RCC 7860 (cell line): ENCODE results near the gene FCN1.
"Not testable (repeated sequence)": the region's sequence is repeated elsewhere in the genome, so short reads cannot be mapped to it uniquely, and the experiment has no call there.

Experiments
- DNase-seq: peaks from one replicate; pipeline ENCODE4 v3.0.0-alpha.2; 2015; ENCODE audit warnings: low spot score
- FAIRE-seq: peaks from 2 replicates; lab custom pipeline; 2012; peaks lifted over from hg19 to GRCh38; lab: Jason Lieb, UNC

The FCN1 gene

GRCh38 chr9:134860510-134860909, 57.2 kb downstream of the FCN1 start:
- FAIRE-seq (no peak), DNase-seq (no peak)

GRCh38 chr9:134858051-134858841, 59.5 kb downstream of the FCN1 start:
- DNase-seq (peak; percentile 31), FAIRE-seq (no peak)

GRCh38 chr9:134857451-134857850, 60.3 kb downstream of the FCN1 start:
- DNase-seq, FAIRE-seq: not testable (repeated sequence)

- no peak for DNase-seq
- no peak for FAIRE-seq
Observed at GRCh38 chr9:134855900-134856377, 61.8 kb downstream of the FCN1 start.
